Bone marrow (tissue), 2 donors: ENCODE measurements around the gene OR11H12.
"Not testable (repeated sequence)": the region's sequence is repeated elsewhere in the genome, so short reads cannot be mapped to it uniquely, and the experiment has no call there.

Experiments used
- DNase-seq, 2 donors: peaks; one replicate each; lab custom pipeline; 2025; lab: John Stamatoyannopoulos, UW

OR11H12 gene, protein sequence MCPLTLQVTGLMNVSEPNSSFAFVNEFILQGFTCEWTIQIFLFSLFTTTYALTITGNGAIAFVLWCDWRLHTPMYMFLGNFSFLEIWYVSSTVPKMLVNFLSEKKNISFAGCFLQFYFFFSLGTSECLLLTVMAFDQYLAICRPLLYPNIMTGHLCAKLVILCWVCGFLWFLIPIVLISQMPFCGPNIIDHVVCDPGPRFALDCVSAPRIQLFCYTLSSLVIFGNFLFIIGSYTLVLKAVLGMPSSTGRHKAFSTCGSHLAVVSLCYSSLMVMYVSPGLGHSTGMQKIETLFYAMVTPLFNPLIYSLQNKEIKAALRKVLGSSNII

DNA sequence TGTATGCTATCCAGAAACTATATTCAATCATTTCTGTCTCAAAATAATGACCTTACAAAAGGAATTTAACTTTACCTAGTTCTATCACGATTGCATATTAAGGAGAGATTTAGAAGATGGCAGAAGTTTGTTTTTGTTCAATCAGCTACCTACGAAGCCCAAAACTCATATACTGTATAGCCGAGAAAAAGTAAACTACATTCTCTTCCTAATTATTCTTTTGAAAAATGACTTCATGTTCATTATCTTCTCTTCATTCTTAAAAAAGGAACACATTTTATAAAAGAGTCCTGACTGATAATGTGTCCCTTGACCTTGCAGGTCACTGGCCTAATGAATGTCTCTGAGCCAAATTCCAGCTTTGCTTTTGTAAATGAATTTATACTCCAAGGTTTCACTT lies at the start of gene OR11H12:
OR11H12 (plus strand) TSS at position 301 of the 400 bp plus-strand sequence; CDS start at position 301, 0 bp downstream.
- DNase-seq, result not testable (repeated sequence)

DNA sequence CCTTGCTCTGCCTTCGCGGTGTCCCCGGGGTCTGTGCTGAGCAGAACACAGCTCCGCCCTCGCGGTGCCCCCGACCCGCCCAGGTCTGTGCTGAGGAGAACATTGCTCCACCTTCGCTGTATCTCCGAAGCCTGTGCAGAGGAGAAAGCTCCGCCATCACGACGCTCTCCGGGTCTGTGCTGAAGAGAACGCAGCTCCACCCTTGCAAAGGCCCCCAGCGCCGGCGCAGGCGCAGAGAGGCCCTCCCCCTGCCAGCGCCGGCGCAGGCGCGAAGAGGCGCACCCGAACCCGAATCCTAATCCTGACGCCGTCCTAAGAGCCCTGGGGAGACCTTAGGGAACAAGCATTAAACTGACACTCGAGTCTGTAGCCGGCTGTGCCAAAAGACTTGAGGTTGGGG lies 18.0 kb upstream of the OR11H12 start:
- DNase-seq, result not testable (repeated sequence)

DNA sequence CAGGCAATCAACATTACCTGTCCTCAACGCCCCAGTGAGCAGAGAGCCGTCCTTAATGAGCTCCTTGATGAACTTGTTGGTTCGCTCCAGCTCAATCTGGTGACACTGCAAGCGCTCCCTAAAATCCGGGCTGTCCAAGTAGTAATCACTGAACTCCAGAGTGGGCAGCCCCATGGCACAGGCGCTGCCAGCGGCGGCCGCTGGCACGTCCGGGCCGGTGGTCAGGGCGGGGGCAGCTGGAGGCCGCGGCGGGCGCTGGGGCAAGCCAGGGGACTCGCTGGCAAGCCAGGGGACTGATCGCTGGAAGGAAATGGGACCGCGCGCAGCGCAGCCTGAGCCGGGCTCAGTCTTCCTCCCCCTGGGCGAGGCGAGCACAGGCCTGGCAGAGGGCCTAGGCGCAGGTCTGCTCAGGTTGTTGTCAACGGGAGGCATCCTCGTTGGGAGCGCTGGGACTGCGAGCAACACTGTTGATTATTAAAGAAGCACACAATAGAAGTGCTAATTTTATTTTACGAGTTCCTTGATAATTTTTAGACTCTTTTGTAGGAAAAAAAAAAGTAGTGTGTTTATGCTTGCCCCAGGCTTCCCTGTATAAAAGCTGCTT lies 25.8 kb downstream of the OR11H12 start:
- DNase-seq, result not testable (repeated sequence)

DNA sequence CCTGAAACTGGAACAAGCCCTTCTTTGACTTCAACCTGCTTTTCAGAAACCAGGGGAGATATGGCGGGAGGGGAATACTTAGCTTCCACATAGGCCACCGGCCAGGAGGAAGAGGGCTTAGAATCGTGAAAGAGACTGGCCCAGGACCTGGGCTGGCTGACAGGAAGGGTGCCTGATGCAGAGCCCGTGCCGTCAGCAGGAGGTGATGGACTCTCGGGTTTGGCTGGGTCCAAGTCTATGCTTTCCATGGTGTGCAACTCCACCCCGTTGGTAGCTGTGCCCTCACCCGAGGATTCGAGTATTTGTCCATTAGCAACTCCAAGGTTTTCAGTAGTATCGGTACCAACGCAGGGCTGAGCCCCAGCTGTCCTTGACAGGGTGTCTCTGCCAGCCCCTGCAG lies 35.1 kb downstream of the OR11H12 start:
- not testable (repeated sequence) for DNase-seq

DNA sequence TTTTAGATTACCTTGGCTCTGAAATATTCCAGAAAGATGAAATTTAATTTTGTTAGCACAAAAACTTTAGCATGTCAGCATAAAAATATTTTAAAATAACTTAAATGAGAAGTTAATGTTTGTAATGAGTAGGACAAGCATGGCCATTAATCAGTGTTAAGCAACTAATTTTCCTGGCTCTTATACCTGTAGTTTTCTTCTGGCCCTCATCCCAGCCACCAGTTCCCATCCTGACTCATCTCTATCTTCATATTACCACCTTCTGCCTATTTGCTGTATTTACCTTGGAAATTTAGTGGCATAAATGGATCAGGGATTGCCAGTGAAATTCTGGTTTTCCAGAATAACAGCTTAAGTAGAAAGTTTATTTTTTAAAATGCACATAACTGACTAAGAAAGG lies 37.1 kb downstream of the OR11H12 start:
- DNase-seq, result not testable (repeated sequence)

DNA sequence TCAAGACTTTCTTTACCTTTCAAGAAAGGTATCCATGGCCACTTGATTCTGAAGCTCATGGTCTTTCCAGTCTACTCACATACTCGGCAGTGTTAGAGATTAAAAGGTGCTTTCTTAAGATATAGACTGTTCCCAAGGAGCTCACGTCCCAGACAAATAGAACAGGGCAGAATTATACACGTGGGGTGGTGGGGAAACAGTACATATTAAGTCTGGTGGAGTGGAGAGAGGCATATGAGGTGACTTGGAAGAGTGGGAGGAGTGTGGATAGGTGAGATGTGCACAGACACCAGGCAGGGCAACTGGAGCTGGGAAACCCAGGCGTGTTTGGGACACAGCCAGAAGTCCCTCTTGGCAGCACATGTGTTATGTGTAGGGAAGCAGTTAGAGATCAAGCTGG lies 37.9 kb downstream of the OR11H12 start:
- not testable (repeated sequence) for DNase-seq

DNA sequence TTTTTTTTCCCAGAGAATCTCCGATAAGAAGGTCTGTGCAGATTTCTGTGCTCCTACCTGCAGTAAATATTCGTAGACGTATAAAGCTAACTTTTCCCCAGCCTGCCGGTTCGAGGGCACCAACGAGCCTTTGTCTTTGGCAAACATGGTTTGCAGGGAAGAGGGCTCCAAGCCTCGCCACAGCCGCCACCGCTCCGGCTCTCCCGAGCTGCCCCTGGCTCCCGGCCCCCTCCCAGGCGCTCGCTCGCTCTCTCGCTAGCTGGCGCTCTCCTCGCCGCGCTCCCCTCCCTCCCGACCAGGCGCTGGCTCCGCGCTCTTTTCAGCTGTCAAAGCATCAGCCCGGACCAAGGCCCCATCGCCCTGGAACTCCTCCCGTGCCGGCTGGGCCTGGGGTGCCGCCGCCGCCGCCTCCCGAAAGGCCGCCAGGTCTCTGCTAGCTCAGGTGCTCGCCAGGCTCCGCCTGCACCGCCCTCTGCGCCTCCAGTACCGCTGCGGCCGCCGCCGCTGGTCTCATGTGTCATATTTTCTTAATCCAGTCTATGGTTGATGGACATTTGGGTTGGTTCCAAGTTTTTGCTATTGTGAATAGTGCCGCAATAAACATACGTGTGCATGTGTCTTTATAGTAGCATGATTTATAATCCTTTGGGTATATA lies 45.3 kb downstream of the OR11H12 start:
- DNase-seq, result not testable (repeated sequence)
